Thymus (tissue), 11 donors: ENCODE results near the gene CNOT6. TPM values are rescaled to one million over a fixed set of nuclear protein-coding genes. Genes with fewer than 3 reads are reported as not detected.

Experiments
- DNase-seq, 9 donors: peaks; one replicate each; pipeline ENCODE4 v3.0.0-alpha.2; 2013; ENCODE audit warnings: low spot score in 9 of 9, low read depth in 6 of 9, missing footprints in 1 of 9
- H3K27ac ChIP-seq, 2 donors: one replicate each; pipeline ENCODE4 v1.5.1; 2013; ENCODE audit warnings: control low read depth in 1 of 2, low read depth in 1 of 2, low read length in 1 of 2, mild to moderate bottlenecking in 1 of 2, moderate library complexity in 1 of 2
- H3K27me3 ChIP-seq, 2 donors: one replicate each; pipeline ENCODE4 v1.5.1; 2013; ENCODE audit warnings: low read length in 1 of 2; ENCODE audit not compliant: control insufficient read depth in 2 of 2, insufficient read depth in 1 of 2
- H3K36me3 ChIP-seq, 2 donors: one replicate each; pipeline ENCODE4 v1.5.1; 2013; ENCODE audit warnings: low read length in 1 of 2, mild to moderate bottlenecking in 1 of 2, moderate library complexity in 1 of 2; ENCODE audit not compliant: control insufficient read depth in 2 of 2, insufficient read depth in 2 of 2
- H3K4me1 ChIP-seq, 2 donors: one replicate each; pipeline ENCODE4 v1.5.1; 2013; ENCODE audit warnings: low read length in 2 of 2; ENCODE audit not compliant: control insufficient read depth in 2 of 2, insufficient read depth in 2 of 2
- H3K4me3 ChIP-seq, 2 donors: one replicate each; pipeline ENCODE4 v1.5.1; 2013; ENCODE audit warnings: low read length in 2 of 2, control low read depth in 1 of 2, mild to moderate bottlenecking in 1 of 2
- H3K9me3 ChIP-seq, 2 donors: one replicate each; pipeline ENCODE4 v1.5.1; 2013; ENCODE audit warnings: low read length in 1 of 2, mild to moderate bottlenecking in 1 of 2; ENCODE audit not compliant: control insufficient read depth in 2 of 2, insufficient read depth in 1 of 2
- WGBS: extraction: QIAGEN DNeasy Blood & Tissue Kit; methylation state at CpG from one replicate; pipeline ENCODE4 v1.1.7; 2013; 5-methylcytosine and 5-hydroxymethylcytosine counted together
- polyA plus RNA-seq: library from polyadenylated mRNA; stranded (reverse); fragments of 200-250 nt; gene quantifications from one replicate; pipeline ENCODE4 v1.2.3, GENCODE V29; 2013
- total RNA-seq: library from RNA; stranded (reverse); fragments of 120-200 nt; gene quantifications from one replicate; pipeline ENCODE4 v1.2.4, GENCODE V29; 2013
- donor health status: healthy.

The CNOT6 gene
- total and polyA plus RNA-seq, 2 donors, result 12.5 to 14.2 TPM

GRCh38 chr5:180596668-180597231 is 102.6 kb downstream of the CNOT6 start:
- H3K4me1 ChIP-seq, result no peaks in the 10 kb centered on the region

GRCh38 chr5:180598316-180598701 is 104.1 kb downstream of the CNOT6 start:
- H3K4me1 ChIP-seq, result no peaks in the 10 kb centered on the region
- H3K27ac ChIP-seq, result no peak overlapping the region
- no peaks in the 10 kb centered on the region for H3K9me3 ChIP-seq
- DNase-seq, result no peak
- 95% methylated on average over 9 of the region's 9 CpGs for WGBS
- H3K4me3 ChIP-seq, result no peak overlapping the region
- no peaks in the 10 kb centered on the region for H3K36me3 ChIP-seq
- peaks cover 3 to 7% of the 10 kb centered on the region in 2 donors for H3K27me3 ChIP-seq

More at GRCh38 chr5:180596668-180597231, 102.6 kb downstream of the CNOT6 start:
- H3K9me3 ChIP-seq, result no peaks in the 10 kb centered on the region
- no peak overlapping the region for H3K4me3 ChIP-seq
- H3K27ac ChIP-seq, result no peak overlapping the region
- H3K27me3 ChIP-seq, result peaks cover 8 to 22% of the 10 kb centered on the region in 2 donors
- WGBS, result 78% methylated on average over 24 of the region's 24 CpGs
- DNase-seq, result no peak
- no peaks in the 10 kb centered on the region for H3K36me3 ChIP-seq

- H3K4me3 ChIP-seq, result no peak overlapping the region
- H3K9me3 ChIP-seq, result no peaks in the 10 kb centered on the region
- WGBS, result 93% methylated on average over 16 of the region's 16 CpGs
- no peaks in the 10 kb centered on the region for H3K36me3 ChIP-seq
- no peak overlapping the region for H3K27ac ChIP-seq
- H3K4me1 ChIP-seq, result no peaks in the 10 kb centered on the region
- peaks cover 0 to under 1% of the 10 kb centered on the region in 2 donors for H3K27me3 ChIP-seq
- no peak for DNase-seq
Measured at GRCh38 chr5:180598797-180599589, 104.8 kb downstream of the CNOT6 start.

- no peak for DNase-seq
- WGBS, result 97% methylated on average over 6 of the region's 6 CpGs
- H3K9me3 ChIP-seq, result no peaks in the 10 kb centered on the region
Measured at GRCh38 chr5:180599590-180599914, 105.4 kb downstream of the CNOT6 start.

GRCh38 chr5:180599981-180600553 is 105.9 kb downstream of the CNOT6 start:
- Histone ChIP-seq H3K9me3 (no peaks in the 10 kb centered on the region), H3K4me1 (no peaks in the 10 kb centered on the region), H3K27me3 (no peaks in the 10 kb centered on the region), H3K27ac (no peak overlapping the region), H3K4me3 (no peak overlapping the region), H3K36me3 (no peaks in the 10 kb centered on the region)
- no peak for DNase-seq
- WGBS, result 93% methylated on average over 16 of the region's 16 CpGs

More at GRCh38 chr5:180599590-180599914, 105.4 kb downstream of the CNOT6 start:
- no peak overlapping the region for H3K4me3 ChIP-seq
- no peaks in the 10 kb centered on the region for H3K27me3 ChIP-seq
- no peaks in the 10 kb centered on the region for H3K36me3 ChIP-seq
- H3K4me1 ChIP-seq, result no peaks in the 10 kb centered on the region
- H3K27ac ChIP-seq, result no peak overlapping the region

- H3K4me1 ChIP-seq, result peaks cover 0 to under 1% of the 10 kb centered on the region in 2 donors
- no peak overlapping the region for H3K4me3 ChIP-seq
- DNase-seq, result no peak
- WGBS, result 96% methylated on average over 12 of the region's 12 CpGs
- no peak overlapping the region for H3K27ac ChIP-seq
- no peaks in the 10 kb centered on the region for H3K9me3 ChIP-seq
- H3K27me3 ChIP-seq, result no peaks in the 10 kb centered on the region
- H3K36me3 ChIP-seq, result no peaks in the 10 kb centered on the region
Measured at GRCh38 chr5:180600554-180601041, 106.4 kb downstream of the CNOT6 start.

GRCh38 chr5:180601591-180602480 is 107.7 kb downstream of the CNOT6 start:
- WGBS, result 94% methylated on average over 36 of the region's 36 CpGs
- H3K4me3 ChIP-seq, result no peak overlapping the region
- H3K27ac ChIP-seq, result no peak overlapping the region
- H3K27me3 ChIP-seq, result no peaks in the 10 kb centered on the region
- H3K4me1 ChIP-seq, result peaks cover 0 to 3% of the 10 kb centered on the region in 2 donors
- H3K9me3 ChIP-seq, result no peaks in the 10 kb centered on the region
- DNase-seq, result no peak
- no peaks in the 10 kb centered on the region for H3K36me3 ChIP-seq

GRCh38 chr5:180602481-180603075 is 108.4 kb downstream of the CNOT6 start:
- Histone ChIP-seq H3K4me1 (peaks cover 0 to 3% of the 10 kb centered on the region in 2 donors), H3K27me3 (no peaks in the 10 kb centered on the region), H3K36me3 (no peaks in the 10 kb centered on the region), H3K27ac (no peak overlapping the region), H3K9me3 (no peaks in the 10 kb centered on the region), H3K4me3 (no peak overlapping the region)
- WGBS, result 91% methylated on average over 15 of the region's 15 CpGs
- no peak for DNase-seq
